Thyroid gland (tissue), 4 donors: ENCODE measurements around the gene B3GALT2.

Experiments used
- POLR2A ChIP-seq, 2 donors: fragments of 450-650 bp; IDR thresholded peaks; one replicate each; pipeline ENCODE4 v1.6.1; 2017; ENCODE audit warnings: antibody characterized with exemption in 2 of 2, mild to moderate bottlenecking in 2 of 2, moderate library complexity in 1 of 2
- TF ChIP-seq, protein P1 (sequence below), 6 experiments: fragments of 200-600 bp in 3 of 6; fragments of 450-650 bp in 3 of 6; sonication (generic) in 3 of 6; IDR thresholded peaks; one replicate each; pipeline ENCODE4 v1.5.1; 2016 to 2019; ENCODE audit warnings: antibody characterized with exemption in 6 of 6, mild to moderate bottlenecking in 2 of 6, inconsistent platforms in 1 of 6, moderate library complexity in 1 of 6

DNA sequence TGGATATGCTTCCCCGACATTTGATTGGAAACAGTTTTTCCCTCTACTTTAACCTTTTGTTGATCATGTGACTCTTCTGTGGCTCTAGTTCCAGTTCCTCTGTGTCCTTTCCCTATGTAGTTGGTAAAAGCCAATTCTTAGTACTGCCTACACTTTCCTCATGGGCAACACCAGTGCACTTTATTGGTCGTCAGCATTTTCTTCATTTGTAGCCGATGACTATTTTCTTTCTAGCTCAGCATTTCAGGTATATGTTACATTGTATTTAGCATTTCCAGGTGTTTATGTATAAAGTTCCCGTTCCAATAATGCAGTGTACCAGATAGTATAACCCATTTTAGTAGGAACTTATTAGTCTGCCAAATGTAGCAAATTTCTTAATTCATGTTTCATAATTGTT lies 27.6 kb upstream of the B3GALT2 start:
- TF ChIP-seq, protein P1, sequence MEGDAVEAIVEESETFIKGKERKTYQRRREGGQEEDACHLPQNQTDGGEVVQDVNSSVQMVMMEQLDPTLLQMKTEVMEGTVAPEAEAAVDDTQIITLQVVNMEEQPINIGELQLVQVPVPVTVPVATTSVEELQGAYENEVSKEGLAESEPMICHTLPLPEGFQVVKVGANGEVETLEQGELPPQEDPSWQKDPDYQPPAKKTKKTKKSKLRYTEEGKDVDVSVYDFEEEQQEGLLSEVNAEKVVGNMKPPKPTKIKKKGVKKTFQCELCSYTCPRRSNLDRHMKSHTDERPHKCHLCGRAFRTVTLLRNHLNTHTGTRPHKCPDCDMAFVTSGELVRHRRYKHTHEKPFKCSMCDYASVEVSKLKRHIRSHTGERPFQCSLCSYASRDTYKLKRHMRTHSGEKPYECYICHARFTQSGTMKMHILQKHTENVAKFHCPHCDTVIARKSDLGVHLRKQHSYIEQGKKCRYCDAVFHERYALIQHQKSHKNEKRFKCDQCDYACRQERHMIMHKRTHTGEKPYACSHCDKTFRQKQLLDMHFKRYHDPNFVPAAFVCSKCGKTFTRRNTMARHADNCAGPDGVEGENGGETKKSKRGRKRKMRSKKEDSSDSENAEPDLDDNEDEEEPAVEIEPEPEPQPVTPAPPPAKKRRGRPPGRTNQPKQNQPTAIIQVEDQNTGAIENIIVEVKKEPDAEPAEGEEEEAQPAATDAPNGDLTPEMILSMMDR (IDR thresholded peaks at IDR 0.05) = no peak
- no peak for TF ChIP-seq POLR2A (IDR thresholded peaks at IDR 0.05)
